Measurements from ENCODE around the gene TARS2. TPM values are rescaled to one million over a fixed set of nuclear protein-coding genes. Genes with fewer than 3 reads are reported as not detected.
A peak's percentile ranks its signal among the peaks of the same experiment; 100 is the strongest.

TARS2 gene
- total and polyA plus RNA-seq, 2 of the 13 experiments (the other 11 are each of a cell fraction or from before 2014, with no cell fraction given) = 21.3 to 22.8 TPM

DNA sequence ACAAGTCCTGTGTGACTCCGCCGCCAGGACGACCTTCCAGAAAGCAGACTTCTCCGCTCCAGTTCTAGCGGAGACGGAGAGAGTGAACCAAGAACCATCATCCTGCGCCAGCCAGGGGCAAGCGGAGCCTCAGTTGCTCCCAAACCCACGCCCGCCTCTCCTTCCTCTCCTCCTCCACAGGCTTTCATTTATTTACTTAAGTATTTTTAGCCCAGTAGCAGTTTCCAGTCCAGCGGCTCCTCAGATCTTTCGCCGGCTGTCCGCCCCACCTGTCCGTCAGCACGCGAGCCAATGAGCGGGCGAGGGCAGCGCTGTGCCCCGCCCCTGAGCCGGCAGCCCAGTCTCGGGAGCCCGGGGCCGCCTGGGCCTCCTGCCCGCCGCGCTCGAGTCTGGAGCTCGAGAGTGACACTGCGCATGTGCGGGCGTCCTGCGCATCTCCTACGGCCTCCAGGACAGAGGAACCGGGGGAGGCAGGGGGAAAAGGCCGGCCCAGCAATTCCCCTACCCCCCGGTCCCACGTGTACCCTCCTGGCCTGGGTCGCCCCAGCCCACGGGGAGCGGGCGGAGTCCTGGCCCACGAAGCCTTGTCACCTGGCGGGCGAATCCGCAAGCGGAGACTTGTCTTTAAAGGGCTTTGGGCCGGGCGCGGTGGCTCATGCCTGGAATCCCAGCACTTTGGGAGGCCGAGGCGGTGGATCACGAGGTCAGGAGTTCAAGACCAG, 28.3 kb downstream of the TARS2 start, which contains the start of gene FALEC (continued):
- no peak for TF ChIP-seq CEBPZ (IDR thresholded peaks at IDR 0.05; ENCODE audit: low read length)
- TF ChIP-seq KLF15 (CRISPR knock-in tag; IDR thresholded peaks at IDR 0.05; ENCODE audit: borderline replicate concordance) = no peak
- TF ChIP-seq, protein P1, sequence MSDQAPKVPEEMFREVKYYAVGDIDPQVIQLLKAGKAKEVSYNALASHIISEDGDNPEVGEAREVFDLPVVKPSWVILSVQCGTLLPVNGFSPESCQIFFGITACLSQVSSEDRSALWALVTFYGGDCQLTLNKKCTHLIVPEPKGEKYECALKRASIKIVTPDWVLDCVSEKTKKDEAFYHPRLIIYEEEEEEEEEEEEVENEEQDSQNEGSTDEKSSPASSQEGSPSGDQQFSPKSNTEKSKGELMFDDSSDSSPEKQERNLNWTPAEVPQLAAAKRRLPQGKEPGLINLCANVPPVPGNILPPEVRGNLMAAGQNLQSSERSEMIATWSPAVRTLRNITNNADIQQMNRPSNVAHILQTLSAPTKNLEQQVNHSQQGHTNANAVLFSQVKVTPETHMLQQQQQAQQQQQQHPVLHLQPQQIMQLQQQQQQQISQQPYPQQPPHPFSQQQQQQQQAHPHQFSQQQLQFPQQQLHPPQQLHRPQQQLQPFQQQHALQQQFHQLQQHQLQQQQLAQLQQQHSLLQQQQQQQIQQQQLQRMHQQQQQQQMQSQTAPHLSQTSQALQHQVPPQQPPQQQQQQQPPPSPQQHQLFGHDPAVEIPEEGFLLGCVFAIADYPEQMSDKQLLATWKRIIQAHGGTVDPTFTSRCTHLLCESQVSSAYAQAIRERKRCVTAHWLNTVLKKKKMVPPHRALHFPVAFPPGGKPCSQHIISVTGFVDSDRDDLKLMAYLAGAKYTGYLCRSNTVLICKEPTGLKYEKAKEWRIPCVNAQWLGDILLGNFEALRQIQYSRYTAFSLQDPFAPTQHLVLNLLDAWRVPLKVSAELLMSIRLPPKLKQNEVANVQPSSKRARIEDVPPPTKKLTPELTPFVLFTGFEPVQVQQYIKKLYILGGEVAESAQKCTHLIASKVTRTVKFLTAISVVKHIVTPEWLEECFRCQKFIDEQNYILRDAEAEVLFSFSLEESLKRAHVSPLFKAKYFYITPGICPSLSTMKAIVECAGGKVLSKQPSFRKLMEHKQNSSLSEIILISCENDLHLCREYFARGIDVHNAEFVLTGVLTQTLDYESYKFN (CRISPR knock-in tag; conservative IDR thresholded peaks at IDR 0.05) = peak; percentile 55
- no peak for TF ChIP-seq FUBP1 (CRISPR knock-in tag; IDR thresholded peaks at IDR 0.05; ENCODE audit: borderline replicate concordance)
- no peak for TF ChIP-seq ZFP62 (CRISPR knock-in tag; IDR thresholded peaks at IDR 0.05)
- no peak for TF ChIP-seq BATF2 (CRISPR knock-in tag; IDR thresholded peaks at IDR 0.05)
- TF ChIP-seq ZNF607 (CRISPR knock-in tag; IDR thresholded peaks at IDR 0.05; ENCODE audit: borderline replicate concordance) = peak; percentile 70; the same call in 1 of the 2 replicates
- TF ChIP-seq ZNF749 (CRISPR knock-in tag; IDR thresholded peaks at IDR 0.05; ENCODE audit: borderline replicate concordance) = no peak
- TF ChIP-seq, protein P2, sequence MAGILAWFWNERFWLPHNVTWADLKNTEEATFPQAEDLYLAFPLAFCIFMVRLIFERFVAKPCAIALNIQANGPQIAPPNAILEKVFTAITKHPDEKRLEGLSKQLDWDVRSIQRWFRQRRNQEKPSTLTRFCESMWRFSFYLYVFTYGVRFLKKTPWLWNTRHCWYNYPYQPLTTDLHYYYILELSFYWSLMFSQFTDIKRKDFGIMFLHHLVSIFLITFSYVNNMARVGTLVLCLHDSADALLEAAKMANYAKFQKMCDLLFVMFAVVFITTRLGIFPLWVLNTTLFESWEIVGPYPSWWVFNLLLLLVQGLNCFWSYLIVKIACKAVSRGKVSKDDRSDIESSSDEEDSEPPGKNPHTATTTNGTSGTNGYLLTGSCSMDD (CRISPR knock-in tag; IDR thresholded peaks at IDR 0.05) = no peak
- no peak for TF ChIP-seq GABPA (IDR thresholded peaks at IDR 0.05; ENCODE audit: low read depth, low read length)
- no peak for TF ChIP-seq GABPA (CRISPR knock-in tag; IDR thresholded peaks at IDR 0.05; ENCODE audit: low read depth)
- TF ChIP-seq ZNF777 (CRISPR knock-in tag; IDR thresholded peaks at IDR 0.05) = 0 out of 2 replicates have a peak, but pooled peaks have one; percentile 23
- no peak for TF ChIP-seq ZNF747 (CRISPR knock-in tag; IDR thresholded peaks at IDR 0.05; ENCODE audit: borderline replicate concordance)
- TF ChIP-seq GTF3A (CRISPR knock-in tag; conservative IDR thresholded peaks at IDR 0.05) = no peak
- TF ChIP-seq ZFP1 (CRISPR knock-in tag; IDR thresholded peaks at IDR 0.05) = no peak
- TF ChIP-seq SOX13 (IDR thresholded peaks at IDR 0.05) = no peak
- no peak; a peak in 2 of 4 replicates for TF ChIP-seq SOX13 (CRISPR knock-in tag; conservative IDR thresholded peaks at IDR 0.05 in 1 of 2, IDR thresholded peaks at IDR 0.05 in 1 of 2)
